ENCODE measurements around the gene IDH3G. TPM values are rescaled to one million over a fixed set of nuclear protein-coding genes. Genes with fewer than 3 reads are reported as not detected.

IDH3G gene
- total and polyA plus RNA-seq, 2 donors (not counting 1 experiment from before 2014, with no cell fraction given), result 44.6 to 55.7 TPM

- no peak for DNase-seq (ENCODE audit: low read depth in 2 of 2)
- TF ChIP-seq EZH2 (IDR thresholded peaks at IDR 0.05; ENCODE audit: low read length, missing control alignments), result no peak
- TF ChIP-seq CTCF (conservative IDR thresholded peaks at IDR 0.05 in 1 of 2, IDR thresholded peaks at IDR 0.05 in 1 of 2; ENCODE audit: low read depth in 1 of 2, low read length in 2 of 2), result no peak
- H3K4me1 ChIP-seq (ENCODE audit: control insufficient read depth, extremely low read depth, insufficient read depth, low read length), result no peaks in the 10 kb centered on the region
- H3K4me2 ChIP-seq (ENCODE audit: extremely low read depth, insufficient read depth, low read length), result no peak overlapping the region
- H3K79me2 ChIP-seq (ENCODE audit: control insufficient read depth, insufficient read depth, low read length), result no peaks in the 10 kb centered on the region
- H4K20me1 ChIP-seq (ENCODE audit: control insufficient read depth, extremely low read depth, insufficient read depth, low read length), result no peaks in the 10 kb centered on the region
- no peak overlapping the region for H2AFZ ChIP-seq (ENCODE audit: low read length)
- H3K9ac ChIP-seq (ENCODE audit: insufficient read depth, low read length), result no peak overlapping the region
- no peaks in the 10 kb centered on the region for H3K27me3 ChIP-seq (ENCODE audit: control insufficient read depth, insufficient read depth, low read length)
- no peaks in the 10 kb centered on the region for H3K9me3 ChIP-seq (ENCODE audit: control insufficient read depth, insufficient read depth, low read depth, low read length)
- H3K27ac ChIP-seq (ENCODE audit: insufficient read depth, low read length), result no peak overlapping the region
- H3K36me3 ChIP-seq (ENCODE audit: control insufficient read depth, insufficient read depth, low read length), result no peaks in the 10 kb centered on the region
- no peak overlapping the region for H3K4me3 ChIP-seq (replicated peaks in 1 of 4; ENCODE audit: control extremely low read depth in 1 of 4, insufficient read depth in 1 of 4, low read depth in 3 of 4, low read length in 4 of 4)
Measured at GRCh38 chrX:153776120-153776599, 18.0 kb downstream of the IDH3G start.

GRCh38 chrX:153775293-153776119 lies 18.7 kb downstream of the IDH3G start:
- TF ChIP-seq CTCF (conservative IDR thresholded peaks at IDR 0.05 in 1 of 2, IDR thresholded peaks at IDR 0.05 in 1 of 2; ENCODE audit: low read depth in 1 of 2, low read length in 2 of 2) (no peak), EZH2 (IDR thresholded peaks at IDR 0.05; ENCODE audit: low read length, missing control alignments) (no peak)
- DNase-seq (ENCODE audit: low read depth in 2 of 2), result no peak
- H3K27me3 ChIP-seq (ENCODE audit: control insufficient read depth, insufficient read depth, low read length), result no peaks in the 10 kb centered on the region

GRCh38 chrX:153774576-153775292 lies 19.4 kb downstream of the IDH3G start:
- DNase-seq (ENCODE audit: low read depth in 2 of 2), result no peak
- no peak overlapping the region for H3K27ac ChIP-seq (ENCODE audit: insufficient read depth, low read length)

More at GRCh38 chrX:153775293-153776119, 18.7 kb downstream of the IDH3G start:
- Histone ChIP-seq H4K20me1 (ENCODE audit: control insufficient read depth, extremely low read depth, insufficient read depth, low read length) (no peaks in the 10 kb centered on the region), H3K79me2 (ENCODE audit: control insufficient read depth, insufficient read depth, low read length) (no peaks in the 10 kb centered on the region), H3K4me3 (replicated peaks in 1 of 4; ENCODE audit: control extremely low read depth in 1 of 4, insufficient read depth in 1 of 4, low read depth in 3 of 4, low read length in 4 of 4) (no peak overlapping the region), H3K4me1 (ENCODE audit: control insufficient read depth, extremely low read depth, insufficient read depth, low read length) (no peaks in the 10 kb centered on the region), H3K36me3 (ENCODE audit: control insufficient read depth, insufficient read depth, low read length) (no peaks in the 10 kb centered on the region), H3K9me3 (ENCODE audit: control insufficient read depth, insufficient read depth, low read depth, low read length) (no peaks in the 10 kb centered on the region), H3K9ac (ENCODE audit: insufficient read depth, low read length) (no peak overlapping the region), H2AFZ (ENCODE audit: low read length) (no peak overlapping the region), H3K4me2 (ENCODE audit: extremely low read depth, insufficient read depth, low read length) (no peak overlapping the region), H3K27ac (ENCODE audit: insufficient read depth, low read length) (no peak overlapping the region)

More at GRCh38 chrX:153774576-153775292, 19.4 kb downstream of the IDH3G start:
- H3K27me3 ChIP-seq (ENCODE audit: control insufficient read depth, insufficient read depth, low read length), result no peaks in the 10 kb centered on the region
- H3K36me3 ChIP-seq (ENCODE audit: control insufficient read depth, insufficient read depth, low read length), result no peaks in the 10 kb centered on the region
- TF ChIP-seq CTCF (conservative IDR thresholded peaks at IDR 0.05 in 1 of 2, IDR thresholded peaks at IDR 0.05 in 1 of 2; ENCODE audit: low read depth in 1 of 2, low read length in 2 of 2), result no peak
- no peak for TF ChIP-seq EZH2 (IDR thresholded peaks at IDR 0.05; ENCODE audit: low read length, missing control alignments)
- H3K4me3 ChIP-seq (replicated peaks in 1 of 4; ENCODE audit: control extremely low read depth in 1 of 4, insufficient read depth in 1 of 4, low read depth in 3 of 4, low read length in 4 of 4), result no peak overlapping the region
- no peak overlapping the region for H2AFZ ChIP-seq (ENCODE audit: low read length)
- H4K20me1 ChIP-seq (ENCODE audit: control insufficient read depth, extremely low read depth, insufficient read depth, low read length), result no peaks in the 10 kb centered on the region
- H3K79me2 ChIP-seq (ENCODE audit: control insufficient read depth, insufficient read depth, low read length), result no peaks in the 10 kb centered on the region
- no peak overlapping the region for H3K9ac ChIP-seq (ENCODE audit: insufficient read depth, low read length)
- H3K9me3 ChIP-seq (ENCODE audit: control insufficient read depth, insufficient read depth, low read depth, low read length), result no peaks in the 10 kb centered on the region
- no peak overlapping the region for H3K4me2 ChIP-seq (ENCODE audit: extremely low read depth, insufficient read depth, low read length)
- H3K4me1 ChIP-seq (ENCODE audit: control insufficient read depth, extremely low read depth, insufficient read depth, low read length), result no peaks in the 10 kb centered on the region

Measured in fibroblast of lung (primary cell).